NCI-H2029 (cell line): Measurements from ENCODE around the gene CHD9.
"Not testable (repeated sequence)": the region's sequence is repeated elsewhere in the genome, so short reads cannot be mapped to it uniquely, and the experiment has no call there.

ENCODE experiments used
- DNase-seq: peaks from one replicate; lab custom pipeline; 2025; lab: John Stamatoyannopoulos, UW

Gene CHD9

GRCh38 chr16:53047515-53047914 lies 7.3 kb upstream of the CHD9 start:
- DNase-seq: not testable (repeated sequence)

- no peak for DNase-seq
Observed at GRCh38 chr16:53048139-53048915, 6.5 kb upstream of the CHD9 start.

DNA sequence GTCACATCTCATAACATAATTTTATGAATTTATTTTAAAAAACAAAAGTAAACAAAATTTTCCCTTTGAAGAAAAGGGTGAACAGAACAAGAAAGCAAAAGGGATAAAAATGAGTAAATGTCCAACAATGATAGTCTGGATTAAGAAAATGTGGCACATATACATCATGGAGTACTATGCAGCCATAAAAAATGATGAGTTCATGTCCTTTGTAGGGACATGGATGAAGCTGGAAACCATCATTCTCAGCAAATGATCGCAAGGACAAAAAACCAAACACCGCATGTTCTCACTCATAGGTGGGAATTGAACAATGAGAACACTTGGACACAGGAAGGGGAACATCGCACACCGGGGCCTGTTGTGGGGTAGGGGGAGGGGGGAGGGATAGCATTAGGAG lies 3.5 kb upstream of the CHD9 start:
- DNase-seq: not testable (repeated sequence)

GRCh38 chr16:53052519-53053501 lies 2.0 kb upstream of the CHD9 start, which contains the start of gene CHD9NB:
Gene CHD9NB (minus strand): TSS chr16:53052897. CDS start chr16:53044158, 8,739 bp downstream.
- no peak for DNase-seq

GRCh38 chr16:53053967-53054669 lies 673 bp upstream of the CHD9 start:
- DNase-seq: no peak

DNA sequence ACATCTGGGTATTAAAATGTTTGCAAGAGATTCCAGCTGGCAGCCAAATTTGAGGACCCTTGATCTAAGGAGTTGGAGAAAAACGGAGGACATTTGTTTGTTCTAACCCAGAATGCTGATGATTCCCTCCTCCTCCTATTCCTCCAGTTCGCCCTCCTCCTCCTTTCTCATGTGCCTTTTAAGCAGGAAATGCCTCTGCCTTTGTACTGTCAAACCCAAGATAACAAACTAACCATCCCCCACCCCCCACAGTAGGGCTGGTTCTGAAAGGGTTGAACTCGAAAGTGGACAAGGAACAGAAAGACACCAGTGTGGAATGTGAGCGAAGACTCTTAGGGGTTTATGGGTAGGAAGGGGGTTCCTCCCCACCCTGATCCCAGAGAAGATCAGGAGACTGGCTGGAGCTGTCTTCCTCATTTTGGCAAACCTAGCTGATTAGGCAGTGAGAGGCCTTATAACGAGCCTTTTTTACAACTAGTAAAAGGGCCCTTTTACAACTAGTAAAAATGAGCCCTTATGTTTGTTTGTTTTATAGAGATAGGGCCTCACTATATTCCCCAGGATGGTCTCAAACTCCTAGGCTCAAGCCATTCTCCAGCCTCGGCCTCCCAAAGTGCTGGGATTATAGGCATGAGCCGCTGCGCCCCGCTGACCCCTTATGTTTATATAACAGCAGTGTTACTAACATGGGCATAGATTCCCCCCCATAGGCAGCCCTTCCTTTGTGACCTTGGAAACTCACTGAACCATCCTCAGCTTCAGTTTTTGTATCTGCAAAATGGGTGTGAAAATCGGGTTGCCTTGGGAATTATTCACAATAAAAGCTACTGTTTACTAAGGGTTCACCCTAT lies 975 bp downstream of the CHD9 start:
- no peak for DNase-seq

DNA sequence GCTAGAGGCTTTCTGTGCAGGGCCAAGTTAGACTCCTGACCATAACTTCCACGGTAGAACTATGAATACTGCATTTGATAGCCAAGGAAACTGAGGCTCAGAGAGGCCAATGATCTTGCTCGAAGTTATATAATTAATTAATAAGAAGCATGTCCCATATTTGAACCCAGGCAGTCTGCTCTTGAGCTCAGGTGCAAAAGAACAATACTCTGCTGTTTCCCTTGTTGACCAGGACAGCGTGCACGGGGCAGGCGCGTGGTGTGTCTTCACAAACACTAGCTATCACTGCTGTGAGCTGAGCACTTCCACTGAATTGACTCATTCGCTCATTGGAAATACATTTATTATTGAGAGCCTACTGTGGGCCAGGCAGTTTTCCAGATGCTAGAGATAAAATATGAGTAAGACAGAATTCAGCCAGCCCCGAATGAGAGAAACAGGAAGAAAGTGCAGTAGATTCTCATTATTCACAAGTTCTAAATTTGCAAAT lies 1.6 kb downstream of the CHD9 start:
- DNase-seq: no peak

DNA sequence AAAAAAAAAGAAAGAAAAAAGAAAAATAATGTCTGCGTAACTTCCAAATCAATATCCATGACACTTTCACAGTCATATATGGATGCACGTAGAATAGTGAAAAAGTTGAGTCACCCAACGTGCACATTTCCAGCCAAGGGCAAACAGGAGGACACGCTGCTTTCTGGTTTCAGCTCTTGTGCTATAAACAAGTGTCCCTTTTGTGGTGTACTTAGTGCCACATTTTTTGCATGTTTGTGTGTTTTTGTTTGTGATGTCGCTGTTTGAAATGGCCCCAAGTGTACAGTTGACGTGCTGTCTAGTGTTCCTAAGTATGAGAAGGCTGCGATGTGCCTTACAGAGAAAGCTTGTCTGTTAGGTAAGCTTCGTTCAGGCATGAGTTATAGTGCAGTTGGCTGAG lies 2.9 kb downstream of the CHD9 start:
- no peak for DNase-seq

DNA sequence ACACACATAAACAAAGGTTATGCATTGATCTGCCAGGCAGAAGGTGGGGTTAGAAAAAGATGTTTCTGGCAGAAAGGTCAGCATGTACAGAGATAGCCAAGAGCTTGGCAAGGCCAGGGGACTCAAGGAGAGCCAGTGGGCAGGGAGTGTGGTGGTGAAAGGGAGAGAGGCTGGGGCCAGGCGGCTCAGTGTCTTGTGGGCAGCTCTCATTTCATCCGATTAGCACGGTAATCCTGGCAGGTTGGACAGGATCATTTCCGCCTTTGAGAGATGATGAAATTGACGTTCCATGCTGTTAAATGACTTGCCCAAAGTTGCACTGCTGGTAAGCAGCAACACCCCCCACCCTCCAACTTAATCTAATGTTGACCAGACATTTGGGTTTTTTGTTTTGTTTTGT lies 3.6 kb downstream of the CHD9 start:
- no peak for DNase-seq

DNA sequence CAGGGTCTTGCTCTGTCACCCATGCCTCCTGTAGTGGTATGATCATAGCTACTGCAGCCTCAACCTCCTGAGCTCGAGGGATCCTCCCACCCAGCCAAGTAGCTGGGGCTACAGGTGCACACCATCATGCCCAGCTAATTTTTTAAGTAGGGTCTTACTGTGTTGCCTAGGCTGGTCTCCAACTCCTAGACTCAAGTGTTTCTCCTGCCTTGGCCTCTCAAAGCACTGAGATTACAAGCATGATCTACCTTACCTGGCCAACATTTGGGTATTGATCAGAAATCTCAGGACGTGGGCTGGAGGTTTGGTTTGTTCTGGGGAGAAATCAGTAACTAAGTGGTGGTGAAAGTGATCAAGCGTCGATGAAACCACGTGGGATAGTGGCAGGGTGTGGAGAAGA lies 4.1 kb downstream of the CHD9 start:
- DNase-seq: no peak

GRCh38 chr16:53059672-53060071 lies 4.9 kb downstream of the CHD9 start:
- DNase-seq: no peak

DNA sequence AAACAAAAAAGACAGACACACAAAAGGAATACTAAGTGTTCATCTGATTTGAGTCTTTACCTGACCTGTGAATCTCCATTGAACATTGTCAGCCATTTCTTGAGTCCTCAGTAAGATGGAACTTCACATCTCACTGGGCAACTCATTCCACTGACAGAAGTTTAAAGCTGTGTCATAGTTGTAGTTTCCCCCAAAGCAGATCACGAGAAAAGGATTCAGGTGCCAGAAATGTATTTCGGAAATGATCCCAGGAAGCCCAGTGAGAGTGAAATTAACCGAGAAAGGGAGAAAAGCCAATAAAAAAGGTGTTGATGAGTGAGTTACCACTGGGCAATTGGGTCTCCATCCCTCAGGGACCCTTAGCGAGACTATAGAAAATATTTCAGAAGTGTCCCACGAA lies 6.5 kb downstream of the CHD9 start:
- DNase-seq: no peak

DNA sequence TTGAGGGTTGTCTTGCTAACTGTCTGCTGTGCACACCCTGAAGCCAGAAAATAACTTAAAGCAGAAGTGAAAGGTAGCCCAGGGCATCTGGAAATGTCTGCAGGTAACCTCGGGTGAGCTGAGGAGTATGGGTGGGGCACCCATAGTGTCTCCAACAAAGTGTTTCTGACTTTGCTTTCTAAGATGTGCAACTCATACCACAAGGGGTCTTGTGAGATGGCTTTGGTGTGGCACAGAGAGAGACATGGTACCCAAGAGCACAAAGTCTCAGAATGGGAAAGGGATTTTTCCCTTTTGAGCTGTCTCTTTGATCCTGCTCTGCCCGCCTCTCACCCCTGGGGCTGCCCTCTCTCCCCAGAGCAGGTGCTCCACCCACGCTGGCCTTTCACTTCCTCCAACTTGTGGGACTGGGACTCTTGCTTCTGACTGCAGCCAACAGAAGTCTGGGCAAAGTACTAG lies 6.9 kb downstream of the CHD9 start:
- DNase-seq: no peak

DNA sequence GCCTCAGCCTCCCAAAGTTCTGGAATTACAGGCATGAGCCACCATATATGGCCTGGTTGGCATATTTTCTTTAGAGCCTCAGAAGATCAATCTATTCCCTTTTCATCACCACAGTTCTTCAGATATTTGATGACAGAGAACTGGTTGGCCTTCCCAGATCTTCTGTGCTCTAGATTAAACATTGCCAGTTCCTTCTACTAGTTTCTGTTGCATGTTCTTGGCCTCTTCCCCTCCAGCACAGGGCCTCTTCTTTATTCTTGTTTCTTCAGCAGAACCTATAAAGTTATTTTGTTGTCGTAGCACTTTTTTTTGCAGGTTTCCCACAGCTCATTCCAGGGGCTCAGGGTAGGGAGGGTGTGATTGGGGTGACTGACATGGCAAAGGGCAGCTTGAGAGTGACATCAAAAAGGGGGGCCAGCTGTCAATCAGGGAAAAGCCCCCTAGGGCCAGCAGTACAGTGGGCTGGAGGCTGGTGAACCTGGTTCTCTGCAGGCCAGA lies 9.3 kb downstream of the CHD9 start:
- no peak for DNase-seq

- DNase-seq: no peak
Observed at GRCh38 chr16:53065461-53066061, 10.8 kb downstream of the CHD9 start.

GRCh38 chr16:53067675-53068074 lies 12.9 kb downstream of the CHD9 start:
- no peak for DNase-seq

DNA sequence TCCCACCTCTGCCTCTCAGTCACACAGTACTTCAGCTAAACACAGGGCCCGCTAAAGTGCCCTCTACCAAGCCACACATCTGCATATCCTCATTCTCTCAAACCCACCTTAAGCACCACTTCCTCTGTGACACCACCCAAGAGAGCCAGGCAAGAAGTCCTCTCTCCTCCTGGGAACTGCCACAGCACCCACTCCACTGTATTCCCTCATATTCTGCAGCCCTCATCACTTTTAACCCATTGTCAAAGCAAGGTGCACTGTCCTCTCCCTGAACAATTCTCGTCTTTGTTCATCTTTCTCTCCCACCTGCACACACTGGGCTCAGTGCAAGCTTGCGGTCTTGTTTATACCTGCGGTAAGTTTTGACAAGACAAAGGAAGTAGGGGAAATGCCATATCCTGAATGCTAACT lies 13.6 kb downstream of the CHD9 start:
- DNase-seq: no peak

GRCh38 chr16:53069772-53070171 lies 15.0 kb downstream of the CHD9 start:
- DNase-seq: no peak

DNA sequence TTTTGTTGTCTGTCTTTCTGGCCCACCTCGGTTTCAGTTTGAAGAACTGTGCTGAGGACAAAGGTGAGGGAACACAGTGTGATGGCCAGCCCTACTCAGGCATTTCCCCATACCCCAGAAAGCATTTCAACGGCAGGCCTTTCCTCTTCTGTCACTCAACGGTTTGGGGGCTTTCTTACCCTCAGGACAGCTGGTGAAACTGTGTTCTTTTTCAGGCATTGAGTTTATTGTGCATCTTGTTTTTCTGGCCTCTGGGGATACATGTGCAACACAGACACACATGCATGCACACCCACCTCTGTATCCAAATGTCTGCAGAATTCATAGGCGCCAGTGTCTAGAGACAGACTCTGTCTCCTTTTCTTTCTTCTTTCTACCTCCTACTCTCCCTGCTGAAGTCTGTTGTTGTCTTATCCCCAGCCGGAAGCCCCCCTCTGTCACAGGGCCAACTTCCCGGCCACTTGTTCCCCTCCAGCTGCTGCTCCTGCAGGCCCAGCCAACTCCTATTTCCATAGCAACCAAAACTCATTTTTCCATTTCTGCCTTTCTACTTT lies 17.0 kb downstream of the CHD9 start:
- DNase-seq: no peak

GRCh38 chr16:53073022-53073421 lies 18.2 kb downstream of the CHD9 start:
- no peak for DNase-seq
